A549 (cell line): ENCODE measurements around the gene MMD. TPM values are rescaled to one million over a fixed set of nuclear protein-coding genes. Genes with fewer than 3 reads are reported as not detected.

ENCODE experiments used
- ATAC-seq, 2 experiments: fragments of 200-7000 bp in 1 of 2; fragments of >200 bp in 1 of 2; cut with Nextera tagmentation in 1 of 2; cut with Tn5 transposase in 1 of 2; 3 replicates each; pipeline versions ENCODE4 v1.8.0 to v1.9.1; 2018 to 2020; ENCODE audit warnings: mild to moderate bottlenecking in 1 of 2, moderate library complexity in 1 of 2
- CTCF ChIA-PET: fragments of 300-600 bp; sonication (Branson Sonifier 250); formaldehyde crosslinking; extraction: SDS; loops from one replicate; lab custom pipeline; 2021; ENCODE audit warnings: antibody characterized with exemption, inconsistent platforms; lab: Yijun Ruan, JAX
- POLR2A ChIA-PET: fragments of 350-600 bp; formaldehyde crosslinking; extraction: SDS; loops from one replicate; lab custom pipeline; 2021; ENCODE audit warnings: antibody characterized with exemption, inconsistent platforms; lab: Yijun Ruan, JAX
- DNase-seq, 2 experiments: peaks; one replicate each; pipeline versions ENCODE4 v3.0.0 to v3.0.0-alpha.2; 2011 to 2016; ENCODE audit warnings: low read depth in 1 of 2, low spot score in 1 of 2
- FAIRE-seq: peaks from 2 replicates; lab custom pipeline; 2011; peaks lifted over from hg19 to GRCh38; lab: Jason Lieb, UNC
- H3K27ac ChIP-seq, 2 experiments: fragments of >200 bp; sonication (Bioruptor Twin); formaldehyde crosslinking; 3 replicates each; pipeline ENCODE4 v1.5.1; 2016 to 2017
- H3K4me1 ChIP-seq: fragments of >200 bp; sonication (Bioruptor Twin); formaldehyde crosslinking; 3 replicates; pipeline ENCODE4 v1.6.1; 2016
- H3K4me2 ChIP-seq: fragments of >200 bp; sonication (Bioruptor Twin); formaldehyde crosslinking; 3 replicates; pipeline ENCODE4 v1.6.1; 2016
- H3K4me3 ChIP-seq: fragments of >200 bp; sonication (Bioruptor Twin); formaldehyde crosslinking; 3 replicates; pipeline ENCODE4 v1.5.1; 2016
- H3K9me3 ChIP-seq: fragments of >200 bp; sonication (Bioruptor Twin); formaldehyde crosslinking; 3 replicates; pipeline ENCODE4 v1.6.1; 2016
- CHD4 ChIP-seq: fragments of 200-600 bp; sonication (generic); IDR thresholded peaks from 2 replicates; pipeline ENCODE4 v1.6.1; 2016; ENCODE audit warnings: antibody characterized with exemption, mild to moderate bottlenecking, borderline replicate concordance
- CTCF ChIP-seq: fragments of >200 bp; sonication (Bioruptor Twin); formaldehyde crosslinking; IDR thresholded peaks from 3 replicates; pipeline ENCODE4 v1.5.1; 2016
- ELK1 ChIP-seq: fragments of 150-350 bp; IDR thresholded peaks from 2 replicates; pipeline ENCODE4 v1.6.1; 2014; ENCODE audit warnings: low read depth, mild to moderate bottlenecking, low read length
- FOSL2 ChIP-seq, 2 experiments: fragments of 450-650 bp in 1 of 2; fragments of >200 bp in 1 of 2; sonication (Bioruptor Twin) in 1 of 2; formaldehyde crosslinking; IDR thresholded peaks; 2 replicates each; pipeline versions ENCODE4 v1.5.0 to v1.6.1; 2016 to 2020; ENCODE audit warnings: mild to moderate bottlenecking in 1 of 2, moderate library complexity in 1 of 2
- HOXA7 ChIP-seq: fragments of 250-450 bp; sonication (Bioruptor Pico); IDR thresholded peaks from 2 replicates; pipeline ENCODE4 v1.5.0; 2020; ENCODE audit warnings: mild to moderate bottlenecking, moderate library complexity
- HOXB5 ChIP-seq: fragments of 250-450 bp; sonication (Bioruptor Pico); IDR thresholded peaks from 2 replicates; pipeline ENCODE4 v1.5.0; 2020; ENCODE audit warnings: mild to moderate bottlenecking, moderate library complexity
- KDM1A ChIP-seq: fragments of 200-600 bp; sonication (generic); IDR thresholded peaks from 2 replicates; pipeline ENCODE4 v1.6.1; 2016; ENCODE audit warnings: low read depth, mild to moderate bottlenecking
- KDM5A ChIP-seq: fragments of 200-600 bp; sonication (generic); IDR thresholded peaks from 2 replicates; pipeline ENCODE4 v1.6.1; 2016; ENCODE audit warnings: antibody characterized with exemption, mild to moderate bottlenecking
- NFE2L2 ChIP-seq: fragments of 150-350 bp; conservative IDR thresholded peaks from 2 replicates; pipeline ENCODE4 v1.6.1; 2014; ENCODE audit warnings: low read length
- NPAS2 ChIP-seq: fragments of 250-450 bp; sonication (Bioruptor Pico); IDR thresholded peaks from 2 replicates; pipeline ENCODE4 v1.8.0; 2022; ENCODE audit warnings: mild to moderate bottlenecking, moderate library complexity, borderline replicate concordance
- PHF8 ChIP-seq: fragments of 200-600 bp; sonication (generic); IDR thresholded peaks from 2 replicates; pipeline ENCODE4 v1.6.1; 2016; ENCODE audit warnings: low read depth, mild to moderate bottlenecking, antibody characterized with exemption, moderate library complexity, borderline replicate concordance
- RARB ChIP-seq: fragments of 250-450 bp; sonication (Bioruptor Pico); IDR thresholded peaks from 2 replicates; pipeline ENCODE4 v1.8.0; 2021; ENCODE audit warnings: mild to moderate bottlenecking, moderate library complexity
- SMC3 ChIP-seq: fragments of >200 bp; sonication (Bioruptor Twin); formaldehyde crosslinking; IDR thresholded peaks from 3 replicates; pipeline ENCODE4 v1.6.1; 2018; ENCODE audit warnings: inconsistent platforms
- SREBF2 ChIP-seq: fragments of 450-650 bp; IDR thresholded peaks from 2 replicates; pipeline ENCODE4 v1.6.1; 2014; ENCODE audit warnings: mild to moderate bottlenecking, moderate library complexity
- TFCP2L1 ChIP-seq: fragments of 250-450 bp; sonication (Bioruptor Pico); IDR thresholded peaks from 2 replicates; pipeline ENCODE4 v1.5.0; 2021; ENCODE audit warnings: mild to moderate bottlenecking
- ZC3H11A ChIP-seq: fragments of 450-650 bp; IDR thresholded peaks from 2 replicates; pipeline ENCODE4 v1.6.1; 2014; ENCODE audit warnings: antibody characterized with exemption, mild to moderate bottlenecking
- ZFP36 ChIP-seq: fragments of 450-650 bp; IDR thresholded peaks from 2 replicates; pipeline ENCODE4 v1.6.1; 2014; ENCODE audit warnings: borderline replicate concordance; ENCODE audit not compliant: partially characterized antibody
- ZNF302 ChIP-seq: fragments of 250-450 bp; sonication (Bioruptor Pico); IDR thresholded peaks from 2 replicates; pipeline ENCODE4 v1.9.0; 2021; ENCODE audit warnings: inconsistent platforms, mild to moderate bottlenecking, moderate library complexity
- WGBS: methylation state at CpG from one replicate; pipeline ENCODE4 v1.1.6; 2017; ENCODE audit errors: missing lambda C conversion rate; 5-methylcytosine and 5-hydroxymethylcytosine counted together
- polyA plus RNA-seq, 4 experiments: library from polyadenylated mRNA; depleted of rRNA in 3 of 4; stranded (reverse); fragments of >200 nt; fragmentation: RNase III in 1 of 4; extraction: RNeasy Plus Mini Kit Qiagen cat#74134 plus additional on column Dnase treatment in 1 of 4; gene quantifications; 2 replicates in 3 of 4; 3 replicates in 1 of 4; pipeline ENCODE4 v1.2.3, GENCODE V29; 2011 to 2017
- TF ChIP-seq, protein P1 (sequence below): fragments of 200-600 bp; sonication (generic); IDR thresholded peaks from 2 replicates; pipeline ENCODE4 v1.6.1; 2016; ENCODE audit warnings: antibody characterized with exemption, mild to moderate bottlenecking, moderate library complexity
- TF ChIP-seq, protein P2 (sequence below): IDR thresholded peaks from 2 replicates; pipeline ENCODE4 v1.6.1; 2012

Gene MMD
- polyA plus RNA-seq, 2 of the 4 experiments (the other 2 are of a cell fraction), result 22.5 to 54.7 TPM

GRCh38 chr17:55417411-55418268 is 4.0 kb downstream of the MMD start:
- H3K4me2 ChIP-seq, result no peak overlapping the region
- ChIA-PET POLR2A (no interaction called here), CTCF (interaction anchor here (1.2 to 2.0 kb wide), 5 partner anchors 9 to 425 kb away, joined by 3 to 7 read pairs (median 4); no protein-coding TSS in a partner anchor)
- DNase-seq (no peak), FAIRE-seq (no peak), ATAC-seq (no peak)
- 94% methylated on average over 4 of the region's 4 CpGs for WGBS
- TF ChIP-seq, protein P1, sequence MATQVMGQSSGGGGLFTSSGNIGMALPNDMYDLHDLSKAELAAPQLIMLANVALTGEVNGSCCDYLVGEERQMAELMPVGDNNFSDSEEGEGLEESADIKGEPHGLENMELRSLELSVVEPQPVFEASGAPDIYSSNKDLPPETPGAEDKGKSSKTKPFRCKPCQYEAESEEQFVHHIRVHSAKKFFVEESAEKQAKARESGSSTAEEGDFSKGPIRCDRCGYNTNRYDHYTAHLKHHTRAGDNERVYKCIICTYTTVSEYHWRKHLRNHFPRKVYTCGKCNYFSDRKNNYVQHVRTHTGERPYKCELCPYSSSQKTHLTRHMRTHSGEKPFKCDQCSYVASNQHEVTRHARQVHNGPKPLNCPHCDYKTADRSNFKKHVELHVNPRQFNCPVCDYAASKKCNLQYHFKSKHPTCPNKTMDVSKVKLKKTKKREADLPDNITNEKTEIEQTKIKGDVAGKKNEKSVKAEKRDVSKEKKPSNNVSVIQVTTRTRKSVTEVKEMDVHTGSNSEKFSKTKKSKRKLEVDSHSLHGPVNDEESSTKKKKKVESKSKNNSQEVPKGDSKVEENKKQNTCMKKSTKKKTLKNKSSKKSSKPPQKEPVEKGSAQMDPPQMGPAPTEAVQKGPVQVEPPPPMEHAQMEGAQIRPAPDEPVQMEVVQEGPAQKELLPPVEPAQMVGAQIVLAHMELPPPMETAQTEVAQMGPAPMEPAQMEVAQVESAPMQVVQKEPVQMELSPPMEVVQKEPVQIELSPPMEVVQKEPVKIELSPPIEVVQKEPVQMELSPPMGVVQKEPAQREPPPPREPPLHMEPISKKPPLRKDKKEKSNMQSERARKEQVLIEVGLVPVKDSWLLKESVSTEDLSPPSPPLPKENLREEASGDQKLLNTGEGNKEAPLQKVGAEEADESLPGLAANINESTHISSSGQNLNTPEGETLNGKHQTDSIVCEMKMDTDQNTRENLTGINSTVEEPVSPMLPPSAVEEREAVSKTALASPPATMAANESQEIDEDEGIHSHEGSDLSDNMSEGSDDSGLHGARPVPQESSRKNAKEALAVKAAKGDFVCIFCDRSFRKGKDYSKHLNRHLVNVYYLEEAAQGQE, result no peak
- TF ChIP-seq NPAS2 (no peak), CHD4 (no peak), PHF8 (no peak), TFCP2L1 (CRISPR knock-in tag) (no peak), CTCF (no peak), ZC3H11A (no peak), ZNF302 (CRISPR knock-in tag) (no peak), HOXB5 (CRISPR knock-in tag) (no peak), HOXA7 (CRISPR knock-in tag) (no peak), RARB (CRISPR knock-in tag) (no peak)
- H3K4me3 ChIP-seq, result no peak overlapping the region
- H3K9me3 ChIP-seq, result peaks cover 10% of the 10 kb centered on the region
- peaks cover 14% of the 10 kb centered on the region for H3K4me1 ChIP-seq
- no peak overlapping the region for H3K27ac ChIP-seq

GRCh38 chr17:55416470-55417052 is 5.1 kb downstream of the MMD start:
- 72% methylated on average over 4 of the region's 4 CpGs for WGBS
- DNase-seq (no peak), FAIRE-seq (no peak), ATAC-seq (no peak)
- 0 out of 6 replicates have a peak overlapping the region, but pooled peaks of 1 of the 2 experiments have one; percentile 3 for H3K27ac ChIP-seq
- ChIA-PET POLR2A (no interaction called here), CTCF (interaction anchor here (0.8 to 2.0 kb wide), 4 partner anchors 9 to 98 kb away, joined by 3 to 6 read pairs (median 4); no protein-coding TSS in a partner anchor)
- no peak overlapping the region for H3K4me2 ChIP-seq
- peaks cover 19% of the 10 kb centered on the region for H3K4me1 ChIP-seq
- H3K4me3 ChIP-seq, result no peak overlapping the region
- TF ChIP-seq FOSL2 (IDR thresholded peaks at IDR 0.05) (no peak), FOSL2 (CRISPR knock-in tag; IDR thresholded peaks at IDR 0.05) (no peak), SREBF2 (no peak)
- peaks cover 10% of the 10 kb centered on the region for H3K9me3 ChIP-seq

GRCh38 chr17:55416000-55416399 is 5.6 kb downstream of the MMD start:
- Histone ChIP-seq H3K27ac (no peak overlapping the region), H3K9me3 (peaks cover 10% of the 10 kb centered on the region), H3K4me2 (no peak overlapping the region), H3K4me1 (peaks cover 24% of the 10 kb centered on the region), H3K4me3 (no peak overlapping the region)
- TF ChIP-seq ELK1, result no peak
- TF ChIP-seq ZFP36, result no peak
- TF ChIP-seq KDM5A, result no peak
- no peak for TF ChIP-seq KDM1A
- TF ChIP-seq, protein P2, sequence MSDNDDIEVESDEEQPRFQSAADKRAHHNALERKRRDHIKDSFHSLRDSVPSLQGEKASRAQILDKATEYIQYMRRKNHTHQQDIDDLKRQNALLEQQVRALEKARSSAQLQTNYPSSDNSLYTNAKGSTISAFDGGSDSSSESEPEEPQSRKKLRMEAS, result no peak
- TF ChIP-seq SMC3, result no peak
- TF ChIP-seq, protein P1, result no peak
- no peak for TF ChIP-seq NFE2L2
- ATAC-seq (no peak), DNase-seq (no peak), FAIRE-seq (no peak)
- ChIA-PET POLR2A (no interaction called here), CTCF (interaction anchor here (0.5 to 2.0 kb wide), 9 partner anchors 9 to 98 kb away, joined by 3 to 6 read pairs (median 3); no protein-coding TSS in a partner anchor)
